B cell (primary cell): ENCODE results near the gene GRID1.

ENCODE experiments used
- EZH2 ChIP-seq: IDR thresholded peaks from 2 replicates; pipeline ENCODE4 v1.6.1; 2012; ENCODE audit warnings: borderline replicate concordance, low read depth, mild to moderate bottlenecking, moderate library complexity, low read length; ENCODE audit not compliant: insufficient read depth, poor library complexity, severe bottlenecking
- TF ChIP-seq, protein P1 (sequence below): fragments of 200-600 bp; IDR thresholded peaks from one replicate; pipeline ENCODE4 v1.8.0; 2022; ENCODE audit warnings: antibody characterized with exemption, mild to moderate bottlenecking

DNA sequence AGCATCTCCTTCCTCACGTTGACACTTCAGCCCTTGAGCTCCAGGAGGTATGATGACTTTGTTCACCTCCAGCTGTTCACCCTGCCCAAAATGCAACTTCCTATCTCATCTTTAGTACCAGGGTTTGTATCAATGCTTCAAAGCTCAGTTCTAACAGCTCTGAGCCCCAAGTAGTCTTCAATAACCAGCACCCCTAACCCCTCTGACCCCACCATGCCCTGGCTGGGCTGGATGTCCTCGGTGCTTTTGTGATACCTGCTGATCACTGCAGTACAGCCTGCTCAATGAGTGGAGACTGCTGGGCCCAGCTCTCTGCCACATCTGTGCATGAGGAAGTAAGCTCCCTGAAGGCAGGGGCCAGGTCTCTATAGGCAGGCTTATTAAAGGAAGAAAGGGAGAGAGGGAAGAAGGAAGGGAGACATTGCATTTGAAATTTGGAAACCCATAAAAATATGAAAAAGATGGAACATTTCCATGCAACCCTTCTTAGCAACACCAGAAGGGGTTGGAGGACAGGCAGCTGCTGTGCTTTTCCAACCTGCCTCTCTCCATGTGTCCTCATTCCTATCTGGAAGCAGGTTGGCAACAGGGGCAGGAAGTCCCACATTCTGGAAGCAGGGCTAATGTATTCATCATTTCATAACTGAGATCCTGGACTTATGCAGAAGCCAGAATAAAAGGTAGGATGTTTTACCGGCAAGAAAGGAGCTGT, 756.1 kb downstream of the GRID1 start:
- TF ChIP-seq, protein P1, sequence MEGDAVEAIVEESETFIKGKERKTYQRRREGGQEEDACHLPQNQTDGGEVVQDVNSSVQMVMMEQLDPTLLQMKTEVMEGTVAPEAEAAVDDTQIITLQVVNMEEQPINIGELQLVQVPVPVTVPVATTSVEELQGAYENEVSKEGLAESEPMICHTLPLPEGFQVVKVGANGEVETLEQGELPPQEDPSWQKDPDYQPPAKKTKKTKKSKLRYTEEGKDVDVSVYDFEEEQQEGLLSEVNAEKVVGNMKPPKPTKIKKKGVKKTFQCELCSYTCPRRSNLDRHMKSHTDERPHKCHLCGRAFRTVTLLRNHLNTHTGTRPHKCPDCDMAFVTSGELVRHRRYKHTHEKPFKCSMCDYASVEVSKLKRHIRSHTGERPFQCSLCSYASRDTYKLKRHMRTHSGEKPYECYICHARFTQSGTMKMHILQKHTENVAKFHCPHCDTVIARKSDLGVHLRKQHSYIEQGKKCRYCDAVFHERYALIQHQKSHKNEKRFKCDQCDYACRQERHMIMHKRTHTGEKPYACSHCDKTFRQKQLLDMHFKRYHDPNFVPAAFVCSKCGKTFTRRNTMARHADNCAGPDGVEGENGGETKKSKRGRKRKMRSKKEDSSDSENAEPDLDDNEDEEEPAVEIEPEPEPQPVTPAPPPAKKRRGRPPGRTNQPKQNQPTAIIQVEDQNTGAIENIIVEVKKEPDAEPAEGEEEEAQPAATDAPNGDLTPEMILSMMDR = no peak
- no peak for TF ChIP-seq EZH2
